Measurements from ENCODE around the gene LRRC8D.

- no peak for TF ChIP-seq EZH2 (IDR thresholded peaks at IDR 0.05; ENCODE audit: insufficient read depth, poor library complexity, severe bottlenecking)
- TF ChIP-seq EZH2phosphoT487 (IDR thresholded peaks at IDR 0.05; ENCODE audit: insufficient read depth, low read depth), result no peak
These were observed 89.4 kb downstream of the LRRC8D start for GRCh38 chr1:89910268-89910667.

Data from GM23248 (cell line).